ENCODE data around the gene MYO7A. TPM values are rescaled to one million over a fixed set of nuclear protein-coding genes. Genes with fewer than 3 reads are reported as not detected.

The MYO7A gene
- total and polyA plus RNA-seq, 2 of the 4 experiments (the other 2 are of a cell fraction): 0.02 TPM; not detected in 1

DNA sequence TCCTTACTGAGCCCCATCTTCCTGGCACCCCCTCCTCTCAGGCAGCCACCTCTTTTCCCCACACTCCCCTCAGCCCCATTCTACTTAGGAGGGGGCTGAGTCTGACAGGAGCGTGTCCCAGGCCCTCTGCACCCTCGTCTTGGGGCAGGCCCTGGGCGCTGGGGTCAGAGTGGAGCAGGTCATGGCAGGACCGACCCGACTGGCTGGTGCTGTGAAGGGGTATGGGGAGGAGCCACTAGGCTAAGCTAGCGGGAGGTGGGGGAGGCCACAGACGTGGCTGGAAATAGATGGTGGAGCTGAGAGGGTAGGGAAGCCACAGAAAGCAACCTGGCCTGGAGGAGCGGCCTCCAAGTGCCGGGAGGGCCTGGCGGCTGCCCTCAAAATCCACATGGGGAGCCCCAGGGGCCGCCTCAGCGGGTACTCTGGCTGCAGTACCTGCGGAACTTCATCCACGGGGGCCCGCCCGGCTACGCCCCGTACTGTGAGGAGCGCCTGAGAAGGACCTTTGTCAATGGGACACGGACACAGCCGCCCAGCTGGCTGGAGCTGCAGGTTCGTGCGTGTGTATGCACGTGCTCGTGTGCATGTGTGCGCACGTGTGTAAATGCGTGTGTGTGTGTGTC, 61.7 kb downstream of the MYO7A start:
- no peak overlapping the region for H3K4me3 ChIP-seq (ENCODE audit: insufficient read depth, low read depth, low read length)
- POLR2A ChIA-PET (ENCODE audit: unreplicated experiment): interaction anchor here (0.6 kb wide), 1 partner anchor 229 kb away, joined by 3 read pairs; no protein-coding TSS in a partner anchor
- no peak overlapping the region for H3K4me2 ChIP-seq (ENCODE audit: low read depth, low read length)
- H3K27me3 ChIP-seq (ENCODE audit: control insufficient read depth, insufficient read depth, low read length): peaks cover 9% of the 10 kb centered on the region
- 90% methylated on average over 17 of the region's 28 CpGs; no CpG with 5 or more reads in 1 of the 2 experiments for WGBS, 2 experiments (ENCODE audit: extremely low coverage in 2 of 2, insufficient read length in 1 of 2)
- no peak overlapping the region for H2BK15ac ChIP-seq (ENCODE audit: low read depth, low read length)
- no peak overlapping the region for H4K5ac ChIP-seq (ENCODE audit: low read depth, low read length)
- no peak overlapping the region for H2AK9ac ChIP-seq (replicated peaks; ENCODE audit: low read depth, low read length, poor library complexity)
- CTCF ChIA-PET: interaction anchor here (2.5 kb wide), 1 partner anchor 62 kb away, joined by 21 read pairs; the partner anchor contains the start of gene MYO7A
- H3K27ac ChIP-seq (ENCODE audit: insufficient read depth, low read length): no peak overlapping the region
- H2BK20ac ChIP-seq (ENCODE audit: low read depth, low read length): no peak overlapping the region
- H3K23ac ChIP-seq (ENCODE audit: low read depth, low read length): no peak overlapping the region
- no peak overlapping the region for H3K56ac ChIP-seq (ENCODE audit: extremely low read depth, insufficient read depth, low read length)
- H3K9me1 ChIP-seq (ENCODE audit: insufficient read depth, low read length): 0 out of 2 replicates have a peak, but pooled peaks cover 2% of the 10 kb centered on the region
- H2AFZ ChIP-seq (replicated peaks; ENCODE audit: low read length, poor library complexity): no peak overlapping the region
- intact Hi-C loops (cut with micrococcal nuclease) (loop anchor here (10.0 kb wide), 1 partner anchor 265 kb away; no protein-coding TSS in a partner anchor), dilution Hi-C loops (cut with HindIII; ENCODE audit: low sequenced_read_pairs, unreplicated experiment) (no loop called here), in situ Hi-C loops (cut with MboI; ENCODE audit: low sequenced_read_pairs) (loop anchor here (5.0 to 10.0 kb wide), 2 partner anchors 65 to 142 kb away; partner anchors contain the start of gene MYO7A)
- no peak overlapping the region for H2BK120ac ChIP-seq (ENCODE audit: low read depth, low read length)
- H3K36me3 ChIP-seq (ENCODE audit: control insufficient read depth, insufficient read depth, low read length): no peaks in the 10 kb centered on the region
- H3K79me1 ChIP-seq (ENCODE audit: low read depth in 1 of 2, low read length in 2 of 2): no peaks in the 10 kb centered on the region
- no peak overlapping the region for H3K4ac ChIP-seq (ENCODE audit: low read depth, low read length)
- peaks cover 3% of the 10 kb centered on the region; the same call in 1 of the 2 replicates for H4K20me1 ChIP-seq (ENCODE audit: insufficient read depth, low read length)
- H3K9me3 ChIP-seq (ENCODE audit: control insufficient read depth, insufficient read depth, low read length): no peaks in the 10 kb centered on the region
- H4K8ac ChIP-seq (ENCODE audit: low read depth in 2 of 2, low read length in 2 of 2): no peak overlapping the region
- DNase-seq (no peak), ATAC-seq (ENCODE audit: low read depth) (no peak)
- no TSS peak for BruUV-seq (replicated peaks)
- H3K4me1 ChIP-seq (ENCODE audit: control insufficient read depth, insufficient read depth, low read length): no peaks in the 10 kb centered on the region
- H2BK5ac ChIP-seq (ENCODE audit: low read depth, low read length, poor library complexity, severe bottlenecking): no peak overlapping the region
- H3K14ac ChIP-seq (replicated peaks; ENCODE audit: low read depth, low read length): no peak overlapping the region
- H3K9ac ChIP-seq (ENCODE audit: low read depth, low read length): no peak overlapping the region
- H4K91ac ChIP-seq (ENCODE audit: insufficient read depth, low read depth, low read length): no peak overlapping the region
- H3K18ac ChIP-seq (ENCODE audit: low read depth, low read length): no peak overlapping the region
- TF ChIP-seq RFX5 (IDR thresholded peaks at IDR 0.05; ENCODE audit: low read depth, low read length) (no peak), CEBPB (IDR thresholded peaks at IDR 0.05; ENCODE audit: low read depth, low read length) (no peak), RAD21 (IDR thresholded peaks at IDR 0.05; ENCODE audit: low read length) (no peak)
- H2AK5ac ChIP-seq (ENCODE audit: low read depth, low read length): no peak overlapping the region
